ENCODE data around the gene PLA2G6.

DNA sequence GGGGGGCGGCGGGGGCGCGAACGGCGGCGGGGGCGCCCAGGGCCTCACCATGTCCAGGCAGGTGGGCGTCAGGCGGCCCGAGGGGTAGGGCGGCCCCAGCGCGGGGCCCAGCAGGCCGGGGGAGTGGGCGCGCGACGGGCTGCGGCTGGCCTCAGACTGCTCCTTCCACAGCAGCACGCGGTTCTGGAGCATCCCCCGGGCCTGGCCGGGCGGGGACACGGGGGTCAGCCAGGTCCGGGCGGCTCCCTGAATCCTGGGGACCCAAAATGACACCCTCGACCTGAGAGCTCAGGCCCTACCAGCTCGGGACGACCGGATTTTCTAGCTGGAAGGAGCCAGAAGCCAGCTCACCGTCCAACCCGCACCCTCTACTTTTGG, 92.2 kb downstream of the PLA2G6 start:
- no peak for TF ChIP-seq POLR2AphosphoS5 (IDR thresholded peaks at IDR 0.05)
- TF ChIP-seq, protein P1, sequence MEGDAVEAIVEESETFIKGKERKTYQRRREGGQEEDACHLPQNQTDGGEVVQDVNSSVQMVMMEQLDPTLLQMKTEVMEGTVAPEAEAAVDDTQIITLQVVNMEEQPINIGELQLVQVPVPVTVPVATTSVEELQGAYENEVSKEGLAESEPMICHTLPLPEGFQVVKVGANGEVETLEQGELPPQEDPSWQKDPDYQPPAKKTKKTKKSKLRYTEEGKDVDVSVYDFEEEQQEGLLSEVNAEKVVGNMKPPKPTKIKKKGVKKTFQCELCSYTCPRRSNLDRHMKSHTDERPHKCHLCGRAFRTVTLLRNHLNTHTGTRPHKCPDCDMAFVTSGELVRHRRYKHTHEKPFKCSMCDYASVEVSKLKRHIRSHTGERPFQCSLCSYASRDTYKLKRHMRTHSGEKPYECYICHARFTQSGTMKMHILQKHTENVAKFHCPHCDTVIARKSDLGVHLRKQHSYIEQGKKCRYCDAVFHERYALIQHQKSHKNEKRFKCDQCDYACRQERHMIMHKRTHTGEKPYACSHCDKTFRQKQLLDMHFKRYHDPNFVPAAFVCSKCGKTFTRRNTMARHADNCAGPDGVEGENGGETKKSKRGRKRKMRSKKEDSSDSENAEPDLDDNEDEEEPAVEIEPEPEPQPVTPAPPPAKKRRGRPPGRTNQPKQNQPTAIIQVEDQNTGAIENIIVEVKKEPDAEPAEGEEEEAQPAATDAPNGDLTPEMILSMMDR (IDR thresholded peaks at IDR 0.05), result no peak
- no peak for TF ChIP-seq POLR2A (IDR thresholded peaks at IDR 0.05)
